EL (cell line): ENCODE data around the gene NTRK3.

ENCODE experiments used
- DNase-seq: peaks from one replicate; pipeline ENCODE4 v3.0.0-alpha.2; 2016

The NTRK3 gene

GRCh38 chr15:87930457-87930856, 326.1 kb downstream of the NTRK3 start:
- no peak for DNase-seq

- no peak for DNase-seq
Measured at GRCh38 chr15:87929841-87930240, 326.7 kb downstream of the NTRK3 start.

- DNase-seq, result no peak
Measured at GRCh38 chr15:87924433-87924832, 332.1 kb downstream of the NTRK3 start.

GRCh38 chr15:87919064-87919463, 337.5 kb downstream of the NTRK3 start:
- DNase-seq, result no peak

GRCh38 chr15:87917480-87917879, 339.1 kb downstream of the NTRK3 start:
- DNase-seq, result no peak

GRCh38 chr15:87916208-87916607, 340.3 kb downstream of the NTRK3 start:
- peak; percentile 26 for DNase-seq

GRCh38 chr15:87910301-87910700, 346.2 kb downstream of the NTRK3 start:
- DNase-seq, result no peak

GRCh38 chr15:87907676-87908446, 348.7 kb downstream of the NTRK3 start:
- DNase-seq, result no peak

GRCh38 chr15:87906444-87906843, 350.1 kb downstream of the NTRK3 start:
- no peak for DNase-seq

- DNase-seq, result no peak
Measured at GRCh38 chr15:87902772-87903426, 353.6 kb downstream of the NTRK3 start.

GRCh38 chr15:87901926-87902690, 354.4 kb downstream of the NTRK3 start:
- DNase-seq, result no peak

- DNase-seq, result no peak
Measured at GRCh38 chr15:87901008-87901407, 355.5 kb downstream of the NTRK3 start.

GRCh38 chr15:87896936-87897335, 359.6 kb downstream of the NTRK3 start:
- no peak for DNase-seq

GRCh38 chr15:87887177-87887576, 369.4 kb downstream of the NTRK3 start:
- DNase-seq, result no peak

GRCh38 chr15:87881026-87881425, 375.5 kb downstream of the NTRK3 start:
- no peak for DNase-seq

GRCh38 chr15:87877822-87878542, 378.6 kb downstream of the NTRK3 start:
- no peak for DNase-seq

- DNase-seq, result peak; percentile 96
Measured at GRCh38 chr15:87877114-87877810, 379.3 kb downstream of the NTRK3 start.

- peak; percentile 89 for DNase-seq
Measured at GRCh38 chr15:87874896-87875711, 381.4 kb downstream of the NTRK3 start.

GRCh38 chr15:87873516-87873915, 383.0 kb downstream of the NTRK3 start:
- peak; percentile 51 for DNase-seq

- DNase-seq, result peak; percentile 68
Measured at GRCh38 chr15:87871731-87872320, 384.7 kb downstream of the NTRK3 start.

GRCh38 chr15:87871258-87871681, 385.3 kb downstream of the NTRK3 start:
- peak; percentile 86 for DNase-seq
